ENCODE measurements around the gene MARCHF10. TPM values are rescaled to one million over a fixed set of nuclear protein-coding genes. Genes with fewer than 3 reads are reported as not detected.
A peak's percentile ranks its signal among the peaks of the same experiment; 100 is the strongest.

MARCHF10 gene
- total and polyA plus RNA-seq, 9 of the 15 experiments (the other 6 are each of a cell fraction or from before 2014, with no cell fraction given): not detected

- TF ChIP-seq ZKSCAN3 (CRISPR knock-in tag; IDR thresholded peaks at IDR 0.05): no peak
- no peak for TF ChIP-seq ZNF395 (CRISPR knock-in tag; IDR thresholded peaks at IDR 0.05)
- TF ChIP-seq ZNF354B (CRISPR knock-in tag; IDR thresholded peaks at IDR 0.05): no peak
- peak; percentile 87 for TF ChIP-seq ZNF12 (CRISPR knock-in tag; IDR thresholded peaks at IDR 0.05)
- no peak for TF ChIP-seq ZNF212 (CRISPR knock-in tag; IDR thresholded peaks at IDR 0.05)
Observed at GRCh38 chr17:62767997-62768396, 40.1 kb downstream of the MARCHF10 start (continued).

GRCh38 chr17:62765351-62765750, 42.8 kb downstream of the MARCHF10 start:
- BruUV-seq (replicated peaks): no TSS peak
- TF ChIP-seq HNRNPL (IDR thresholded peaks at IDR 0.05; ENCODE audit: low read depth, low read length): no peak
- no peak for TF ChIP-seq ZFP1 (CRISPR knock-in tag; IDR thresholded peaks at IDR 0.05)
- TF ChIP-seq RBM39 (optimal IDR thresholded peaks at IDR 0.05; ENCODE audit: low read depth, low read length): no peak
- TF ChIP-seq EHMT2 (IDR thresholded peaks at IDR 0.05): no peak
- no peak for TF ChIP-seq FUS (optimal IDR thresholded peaks at IDR 0.05; ENCODE audit: low read depth, low read length)
- no peak for TF ChIP-seq CHCHD3 (CRISPR knock-in tag; IDR thresholded peaks at IDR 0.05)
- TF ChIP-seq ZNF280B (CRISPR knock-in tag; IDR thresholded peaks at IDR 0.05): no peak
- TF ChIP-seq KAT8 (IDR thresholded peaks at IDR 0.05; ENCODE audit: low read depth): no peak
- no peak for TF ChIP-seq ATF6 (CRISPR knock-in tag; IDR thresholded peaks at IDR 0.05)
- no peak for TF ChIP-seq DEAF1 (CRISPR knock-in tag; IDR thresholded peaks at IDR 0.05)
- TF ChIP-seq ZNF436 (CRISPR knock-in tag; IDR thresholded peaks at IDR 0.05): no peak

More at GRCh38 chr17:62765351-62765750, 42.8 kb downstream of the MARCHF10 start:
- Histone ChIP-seq H3K4me2 (ENCODE audit: insufficient read depth, low read length) (no peak overlapping the region), H3K79me2 (ENCODE audit: control insufficient read depth, insufficient read depth, low read length) (no peaks in the 10 kb centered on the region), H3K9ac (ENCODE audit: insufficient read depth in 1 of 2, low read depth in 2 of 2, low read length in 2 of 2) (no peak overlapping the region), H3K9me3 (replicated peaks; ENCODE audit: control insufficient read depth, insufficient read depth, low read depth, low read length) (no peaks in the 10 kb centered on the region), H3K36me3 (ENCODE audit: control insufficient read depth, insufficient read depth, low read length) (no peaks in the 10 kb centered on the region), H4K20me1 (replicated peaks; ENCODE audit: control insufficient read depth, insufficient read depth, low read length) (no peaks in the 10 kb centered on the region), H3K27ac (ENCODE audit: extremely low read depth, low read depth, low read length) (no peak overlapping the region), H3K9me1 (ENCODE audit: control insufficient read depth, insufficient read depth, low read length) (no peaks in the 10 kb centered on the region), H2AFZ (ENCODE audit: low read depth, low read length) (no peak overlapping the region), H3K4me1 (replicated peaks in 1 of 2; ENCODE audit: control insufficient read depth in 2 of 2, insufficient read depth in 2 of 2, low read length in 2 of 2) (no peaks in the 10 kb centered on the region; a peak in 1 of 5 replicates), H3K27me3 (ENCODE audit: control insufficient read depth in 2 of 2, insufficient read depth in 2 of 2, low read length in 2 of 2) (peaks cover 37 to 54% of the 10 kb centered on the region in 2 experiments), H3K4me3 (no peak overlapping the region)
- FAIRE-seq (no peak), ATAC-seq (no peak), DNase-seq (ENCODE audit: extremely low read depth in 1 of 4, low spot score in 3 of 4) (no peak)
- POLR2A ChIA-PET: interaction anchor here (0.6 kb wide), 1 partner anchor 17 kb away, joined by 3 read pairs; no protein-coding TSS in a partner anchor
- in situ Hi-C loops (cut with MboI): no loop called here
- intact Hi-C loops (cut with micrococcal nuclease): no loop called here
- CTCF ChIA-PET (ENCODE audit: low intra/inter-chr PET ratio): no interaction called here
- WGBS (ENCODE audit: insufficient coverage, low coverage, missing lambda C conversion rate): 1% methylated on average over 10 of the region's 10 CpGs

Measured in K562 (cell line).